ENCODE results near the gene UTY.

- TF ChIP-seq, protein P1, sequence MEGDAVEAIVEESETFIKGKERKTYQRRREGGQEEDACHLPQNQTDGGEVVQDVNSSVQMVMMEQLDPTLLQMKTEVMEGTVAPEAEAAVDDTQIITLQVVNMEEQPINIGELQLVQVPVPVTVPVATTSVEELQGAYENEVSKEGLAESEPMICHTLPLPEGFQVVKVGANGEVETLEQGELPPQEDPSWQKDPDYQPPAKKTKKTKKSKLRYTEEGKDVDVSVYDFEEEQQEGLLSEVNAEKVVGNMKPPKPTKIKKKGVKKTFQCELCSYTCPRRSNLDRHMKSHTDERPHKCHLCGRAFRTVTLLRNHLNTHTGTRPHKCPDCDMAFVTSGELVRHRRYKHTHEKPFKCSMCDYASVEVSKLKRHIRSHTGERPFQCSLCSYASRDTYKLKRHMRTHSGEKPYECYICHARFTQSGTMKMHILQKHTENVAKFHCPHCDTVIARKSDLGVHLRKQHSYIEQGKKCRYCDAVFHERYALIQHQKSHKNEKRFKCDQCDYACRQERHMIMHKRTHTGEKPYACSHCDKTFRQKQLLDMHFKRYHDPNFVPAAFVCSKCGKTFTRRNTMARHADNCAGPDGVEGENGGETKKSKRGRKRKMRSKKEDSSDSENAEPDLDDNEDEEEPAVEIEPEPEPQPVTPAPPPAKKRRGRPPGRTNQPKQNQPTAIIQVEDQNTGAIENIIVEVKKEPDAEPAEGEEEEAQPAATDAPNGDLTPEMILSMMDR (IDR thresholded peaks at IDR 0.05; ENCODE audit: low read length), result no peak
- TF ChIP-seq EZH2phosphoT487 (IDR thresholded peaks at IDR 0.05; ENCODE audit: low read length) (no peak), EZH2 (optimal IDR thresholded peaks at IDR 0.05; ENCODE audit: low read depth, low read length) (no peak)
These were observed 274.6 kb downstream of the UTY start for GRCh38 chrY:13205214-13205613.

Measured in MM.1S (cell line).